Left renal cortex interstitium (tissue), 4 donors: Measurements from ENCODE around the gene GREB1. TPM values are rescaled to one million over a fixed set of nuclear protein-coding genes. Genes with fewer than 3 reads are reported as not detected.

Source experiments
- DNase-seq, 4 donors: peaks; one replicate each; pipeline ENCODE4 v3.0.0-alpha.2; 2013; ENCODE audit warnings: low read depth in 4 of 4, low spot score in 2 of 4, missing footprints in 1 of 4
- polyA plus RNA-seq, 4 donors: library from polyadenylated mRNA; unstranded; fragments of 120-200 nt; gene quantifications; one replicate each; pipeline ENCODE4 v1.2.1, GENCODE V29; 2013; ENCODE audit not compliant: insufficient read length in 4 of 4

The GREB1 gene, protein sequence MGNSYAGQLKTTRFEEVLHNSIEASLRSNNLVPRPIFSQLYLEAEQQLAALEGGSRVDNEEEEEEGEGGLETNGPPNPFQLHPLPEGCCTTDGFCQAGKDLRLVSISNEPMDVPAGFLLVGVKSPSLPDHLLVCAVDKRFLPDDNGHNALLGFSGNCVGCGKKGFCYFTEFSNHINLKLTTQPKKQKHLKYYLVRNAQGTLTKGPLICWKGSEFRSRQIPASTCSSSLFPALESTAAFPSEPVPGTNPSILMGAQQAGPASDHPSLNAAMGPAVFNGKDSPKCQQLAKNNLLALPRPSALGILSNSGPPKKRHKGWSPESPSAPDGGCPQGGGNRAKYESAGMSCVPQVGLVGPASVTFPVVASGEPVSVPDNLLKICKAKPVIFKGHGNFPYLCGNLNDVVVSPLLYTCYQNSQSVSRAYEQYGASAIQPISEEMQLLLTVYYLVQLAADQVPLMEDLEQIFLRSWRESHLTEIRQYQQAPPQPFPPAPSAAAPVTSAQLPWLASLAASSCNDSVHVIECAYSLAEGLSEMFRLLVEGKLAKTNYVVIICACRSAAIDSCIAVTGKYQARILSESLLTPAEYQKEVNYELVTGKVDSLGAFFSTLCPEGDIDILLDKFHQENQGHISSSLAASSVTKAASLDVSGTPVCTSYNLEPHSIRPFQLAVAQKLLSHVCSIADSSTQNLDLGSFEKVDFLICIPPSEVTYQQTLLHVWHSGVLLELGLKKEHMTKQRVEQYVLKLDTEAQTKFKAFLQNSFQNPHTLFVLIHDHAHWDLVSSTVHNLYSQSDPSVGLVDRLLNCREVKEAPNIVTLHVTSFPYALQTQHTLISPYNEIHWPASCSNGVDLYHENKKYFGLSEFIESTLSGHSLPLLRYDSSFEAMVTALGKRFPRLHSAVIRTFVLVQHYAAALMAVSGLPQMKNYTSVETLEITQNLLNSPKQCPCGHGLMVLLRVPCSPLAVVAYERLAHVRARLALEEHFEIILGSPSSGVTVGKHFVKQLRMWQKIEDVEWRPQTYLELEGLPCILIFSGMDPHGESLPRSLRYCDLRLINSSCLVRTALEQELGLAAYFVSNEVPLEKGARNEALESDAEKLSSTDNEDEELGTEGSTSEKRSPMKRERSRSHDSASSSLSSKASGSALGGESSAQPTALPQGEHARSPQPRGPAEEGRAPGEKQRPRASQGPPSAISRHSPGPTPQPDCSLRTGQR (N-terminal part only)
- polyA plus RNA-seq: 10 to 100 TPM in 3 of 4 donors, 1 to 10 TPM in 1; 9.2 to 19.7 (median 13.9) TPM

DNA sequence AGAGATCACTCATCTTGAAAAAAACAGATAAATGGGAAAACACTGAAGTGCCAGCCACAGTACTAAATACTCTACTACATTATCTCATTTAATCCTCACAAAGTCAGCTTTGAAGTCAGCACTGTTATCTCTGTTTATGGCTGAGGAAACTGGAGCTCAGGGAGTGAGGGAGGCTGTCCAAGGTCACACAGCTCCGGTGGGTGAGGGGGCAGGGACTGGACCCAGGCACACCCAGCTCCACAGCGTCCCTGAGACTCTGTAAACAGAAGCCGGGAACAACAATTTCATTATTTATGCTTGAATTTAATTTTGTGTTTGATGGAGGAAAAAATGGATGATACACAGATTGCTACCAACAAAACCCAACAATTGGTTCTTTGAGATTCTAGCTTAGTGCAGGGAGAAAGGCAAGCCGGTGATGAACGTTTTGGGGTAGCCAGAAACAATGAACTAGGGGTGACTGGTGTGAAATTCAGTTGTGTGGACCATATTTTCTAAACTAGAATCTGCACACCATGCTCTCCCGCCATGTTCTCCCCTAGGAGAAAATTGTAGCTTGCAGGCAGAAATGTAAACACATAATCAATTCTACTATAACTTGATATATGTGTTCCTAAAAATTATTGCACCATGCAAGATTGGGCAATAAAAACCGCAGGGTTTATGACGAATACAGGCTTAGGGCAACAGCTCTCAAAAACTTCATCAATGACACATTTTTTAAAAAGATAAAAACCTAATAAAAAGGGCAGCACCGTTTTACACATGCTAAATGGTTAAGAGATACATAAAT is at the start of gene GREB1:
TSS of gene GREB1 (plus strand) at position 768 of the 793 bp plus-strand sequence. CDS start 22,570 bp downstream, outside the sequence.
- no peak for DNase-seq

DNA sequence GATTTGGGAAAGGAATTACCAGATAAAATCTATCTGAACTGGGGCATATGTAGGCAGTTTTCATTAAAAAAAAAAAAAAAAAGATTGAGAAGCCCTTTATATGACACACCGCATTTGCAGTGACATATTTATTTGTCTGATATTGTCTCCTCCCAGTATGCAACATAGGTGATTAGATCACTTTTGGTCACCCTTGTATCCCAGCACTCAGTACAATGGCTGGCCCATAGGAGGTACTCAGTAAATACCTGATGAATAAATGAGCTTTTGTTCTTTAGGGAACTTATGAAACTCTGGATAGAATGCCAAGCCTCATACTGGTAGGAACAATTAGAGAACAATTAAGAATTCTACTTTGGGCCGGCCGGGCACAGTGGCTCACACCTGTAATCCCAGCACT is 45.0 kb upstream of the GREB1 start:
- no peak for DNase-seq

DNA sequence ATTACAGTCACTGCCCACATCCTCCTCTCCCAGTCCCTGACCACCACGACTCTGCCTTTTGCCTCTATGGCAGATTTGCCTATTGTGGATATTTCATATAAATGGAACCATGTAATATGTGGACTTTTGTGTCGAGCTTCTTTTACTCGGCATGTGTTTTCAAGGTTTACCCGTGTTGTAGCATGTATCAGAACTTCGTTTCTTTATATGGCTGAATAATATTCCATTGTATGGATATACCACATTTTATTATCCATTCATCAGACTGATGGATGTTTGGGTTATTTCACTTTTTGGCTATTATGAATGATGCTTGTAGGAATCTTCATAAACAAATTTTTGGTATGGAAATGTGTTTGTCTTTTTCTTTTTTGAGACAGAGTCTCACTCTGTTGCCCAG is 43.7 kb upstream of the GREB1 start:
- no peak for DNase-seq

DNA sequence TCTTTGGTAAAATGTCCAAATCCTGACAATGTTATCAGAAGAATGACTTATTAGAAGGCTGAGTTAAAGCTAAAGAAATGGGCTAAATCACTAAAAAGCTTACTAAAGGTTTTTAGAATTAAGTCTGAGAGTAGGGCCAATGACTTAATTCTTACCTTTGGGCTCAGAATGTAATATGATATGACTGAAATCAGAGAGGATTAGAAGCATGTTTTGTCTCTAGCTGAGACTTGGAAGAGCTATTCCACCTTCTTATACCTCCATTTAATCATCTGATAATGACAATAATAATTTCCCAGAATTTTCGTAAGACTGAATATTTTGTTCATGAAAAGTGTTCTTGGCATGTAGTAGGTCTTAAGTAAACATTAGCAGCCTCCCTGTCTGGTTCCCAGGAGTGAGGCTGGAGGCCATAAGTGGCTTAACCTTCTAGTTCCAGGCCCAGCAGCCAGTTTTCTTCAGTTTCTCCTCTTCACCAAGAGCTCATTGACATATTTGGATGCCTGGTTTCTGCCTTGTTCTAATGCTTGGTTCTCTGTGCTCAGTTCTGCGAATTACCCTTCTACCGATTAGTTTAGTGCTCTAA is 42.4 kb upstream of the GREB1 start:
- no peak for DNase-seq

DNA sequence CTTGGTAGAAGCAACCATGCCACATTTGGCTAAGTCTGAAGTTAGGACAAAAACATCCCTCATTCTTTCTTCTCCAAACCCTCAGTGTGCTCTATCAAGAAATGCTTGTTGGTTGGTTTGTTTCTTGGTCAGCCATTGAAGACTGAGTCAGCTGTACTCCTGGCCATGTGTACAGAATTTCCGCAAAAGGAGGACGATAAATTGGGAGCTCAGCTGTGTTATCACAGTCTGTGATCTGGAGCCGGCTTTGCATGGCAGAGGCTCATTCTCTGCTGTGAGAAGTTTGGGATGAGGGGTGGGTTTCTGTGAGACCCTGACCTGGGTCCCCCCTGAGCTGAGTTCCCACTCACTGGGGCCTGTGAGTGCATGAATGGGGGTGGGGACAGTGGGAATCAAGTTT is 41.6 kb upstream of the GREB1 start:
- no peak for DNase-seq

DNA sequence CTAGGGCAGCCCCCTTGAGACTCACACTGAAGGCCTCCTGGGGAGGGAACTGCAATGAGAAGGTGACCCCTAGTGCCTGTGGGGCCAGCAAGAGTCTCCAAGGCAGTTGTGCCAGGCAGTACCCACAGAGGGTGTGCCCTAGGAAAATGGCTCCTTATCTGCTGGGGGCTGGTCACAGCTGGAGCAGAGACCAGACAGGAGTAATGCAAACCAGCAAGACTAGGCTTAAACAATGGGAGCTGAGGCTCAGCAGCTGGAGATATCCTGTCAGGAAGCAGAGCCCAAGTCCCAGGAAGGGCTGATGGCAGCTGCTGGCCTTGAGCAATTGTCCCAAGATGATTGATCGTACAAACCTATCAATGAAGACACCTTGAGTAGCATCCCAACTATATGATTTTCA is 41.1 kb upstream of the GREB1 start:
- DNase-seq: no peak

DNA sequence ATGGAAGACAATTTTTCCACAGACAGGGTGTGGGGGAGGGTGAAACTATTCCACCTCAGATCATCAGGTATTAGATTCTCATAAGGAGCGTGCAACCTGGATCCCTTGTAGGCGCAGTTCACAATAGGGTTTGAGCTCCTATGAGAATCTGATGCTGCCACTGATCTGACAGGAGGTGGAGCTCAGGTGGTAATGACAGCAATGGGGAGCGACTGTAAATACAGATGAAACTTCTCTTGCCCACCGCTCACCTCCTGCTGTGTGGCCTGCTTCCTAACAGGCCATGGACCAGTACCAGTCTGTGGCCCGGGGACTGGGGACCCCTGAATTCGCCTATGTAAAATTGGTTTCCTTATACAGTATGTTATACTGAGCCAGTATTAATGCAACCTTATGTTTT is 40.6 kb upstream of the GREB1 start:
- no peak for DNase-seq

DNA sequence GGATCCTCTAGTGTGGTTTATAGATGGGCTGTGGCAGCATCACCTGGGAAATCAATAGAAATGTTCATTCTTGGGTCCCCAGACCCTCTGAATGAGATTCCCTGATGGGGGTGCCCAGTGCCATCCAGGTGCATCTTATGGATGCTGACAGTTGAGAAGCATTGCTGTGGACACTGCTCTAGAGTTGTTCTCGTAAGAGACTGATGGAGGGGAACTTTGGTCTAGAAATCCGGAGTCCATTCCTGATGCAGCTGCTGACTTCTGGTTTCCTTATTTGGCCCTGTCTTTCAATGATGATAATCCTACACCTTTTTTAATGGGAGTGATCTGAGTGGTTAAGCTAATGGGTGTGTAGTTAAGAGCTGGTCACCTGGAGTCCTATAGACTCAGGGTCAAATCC is 39.5 kb upstream of the GREB1 start:
- DNase-seq: no peak

DNA sequence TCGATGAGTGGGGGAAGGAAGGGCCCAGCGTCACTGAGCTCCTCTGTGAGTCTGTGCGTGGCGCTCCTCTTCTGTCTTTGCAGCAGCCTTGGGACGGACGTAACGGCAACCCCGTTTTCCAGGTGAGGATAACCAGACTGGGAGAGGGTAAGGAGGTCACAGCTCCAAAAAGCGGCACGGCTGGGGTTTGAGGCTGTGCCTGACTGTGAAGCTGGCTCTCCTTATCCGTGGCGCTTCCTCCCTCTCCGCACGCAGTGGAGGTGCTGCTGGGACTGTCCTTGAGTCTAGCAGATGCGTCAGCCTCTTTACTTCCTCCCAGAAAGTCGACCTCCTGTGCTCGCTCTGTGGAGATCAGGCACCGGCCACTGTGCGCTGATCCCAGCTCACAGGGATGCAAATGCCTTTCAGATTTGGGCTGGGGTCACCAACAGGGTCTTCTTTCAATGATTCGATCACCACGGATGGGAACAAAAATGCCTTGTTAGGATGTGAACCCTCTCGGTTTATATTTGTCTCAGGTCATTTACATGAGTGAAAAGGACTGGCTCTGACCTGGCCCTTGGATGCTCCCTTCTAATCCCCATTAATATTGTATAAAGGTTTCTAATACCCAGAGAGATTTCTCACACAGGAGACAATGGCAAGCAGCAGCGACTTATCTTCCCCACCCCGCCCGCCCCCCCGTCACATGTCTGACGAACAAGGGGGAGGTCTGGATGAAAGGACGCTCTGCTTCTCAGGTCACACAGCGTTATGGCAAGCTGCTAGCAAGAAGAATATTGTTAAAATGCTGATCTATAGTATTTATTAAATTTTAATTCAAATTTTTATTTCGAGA is 37.8 kb upstream of the GREB1 start:
- DNase-seq: no peak

DNA sequence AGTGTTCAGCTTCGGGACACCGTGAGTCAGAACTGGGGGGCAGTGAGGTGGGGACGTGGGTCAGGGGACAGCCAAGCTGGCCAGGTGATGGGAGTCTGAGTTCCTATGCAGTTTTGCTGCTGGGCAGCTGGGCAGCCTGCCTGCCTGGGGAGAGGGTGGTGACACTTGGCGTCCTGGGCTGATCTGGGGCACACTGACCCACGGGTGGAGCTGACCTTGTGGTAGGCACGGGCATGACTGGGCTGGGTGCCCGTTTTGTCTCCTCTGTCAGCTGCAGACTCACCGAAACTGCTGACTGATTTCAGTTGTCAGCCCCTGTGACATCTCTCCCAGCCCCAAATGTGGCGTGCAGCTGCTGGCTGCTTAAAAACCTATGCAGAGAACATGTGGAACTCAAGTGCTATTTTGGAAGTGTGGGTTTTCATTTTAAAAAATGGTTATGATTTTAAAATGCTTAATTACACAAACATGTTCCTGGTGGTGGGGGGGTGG is 35.3 kb upstream of the GREB1 start:
- no peak for DNase-seq

DNA sequence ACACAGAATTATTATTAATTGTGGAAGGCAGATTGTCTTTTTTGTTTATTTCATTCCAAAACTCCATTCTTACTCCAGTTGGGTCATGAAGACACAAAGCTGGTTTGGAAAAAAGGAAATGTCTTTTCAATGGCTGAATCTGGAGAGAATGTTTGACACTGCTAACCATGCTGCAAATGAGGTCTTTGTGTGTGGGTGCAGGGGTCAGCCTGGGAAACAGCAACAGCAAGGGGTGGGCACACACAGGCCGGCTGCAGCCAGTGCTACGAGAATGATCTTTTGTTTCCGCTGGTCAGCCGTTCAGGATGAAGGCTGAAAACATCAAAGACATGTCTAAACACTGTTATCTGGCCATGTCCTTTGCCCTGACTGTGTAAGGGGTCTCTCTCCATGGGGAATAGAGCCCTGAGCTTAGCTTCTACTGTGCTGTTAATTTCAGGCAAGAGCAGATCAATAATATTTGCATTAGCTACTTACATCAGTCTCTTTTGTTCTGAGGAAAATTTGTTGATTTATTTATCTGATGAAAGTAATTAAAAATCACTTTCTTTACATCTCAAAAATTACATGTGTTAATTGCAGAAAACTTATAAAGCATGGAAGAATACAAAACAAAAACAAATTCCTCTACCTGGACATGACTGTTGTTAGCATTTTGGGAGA is 34.6 kb upstream of the GREB1 start:
- no peak for DNase-seq

DNA sequence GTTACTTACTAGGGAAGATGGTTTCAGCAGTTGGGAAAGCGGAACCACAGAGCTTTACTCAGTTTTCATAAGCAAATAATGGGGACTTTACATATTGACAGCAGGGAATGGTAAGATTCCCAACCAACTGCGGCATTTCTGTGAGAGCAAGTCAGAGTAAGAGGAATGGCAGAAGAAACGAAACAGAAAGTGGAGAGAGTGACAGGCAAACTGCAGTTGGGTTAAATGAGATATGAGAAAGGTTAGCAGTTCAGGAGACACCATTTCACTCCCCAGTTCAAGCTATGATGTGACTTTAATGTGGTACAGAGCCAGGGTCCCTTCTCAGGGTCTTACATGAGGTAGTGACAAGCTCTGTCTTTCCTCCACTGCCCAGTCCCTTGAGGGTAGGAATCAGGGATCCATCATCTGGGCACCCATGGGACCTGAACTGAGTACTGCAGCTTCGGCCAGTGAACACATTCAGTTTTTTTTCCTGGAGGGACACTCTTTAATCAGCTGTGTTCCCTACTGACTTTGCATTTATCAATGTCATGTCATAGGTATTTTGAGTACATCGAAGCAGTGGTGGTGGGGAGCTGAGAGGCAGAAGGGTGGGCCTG is 33.0 kb upstream of the GREB1 start:
- no peak for DNase-seq

DNA sequence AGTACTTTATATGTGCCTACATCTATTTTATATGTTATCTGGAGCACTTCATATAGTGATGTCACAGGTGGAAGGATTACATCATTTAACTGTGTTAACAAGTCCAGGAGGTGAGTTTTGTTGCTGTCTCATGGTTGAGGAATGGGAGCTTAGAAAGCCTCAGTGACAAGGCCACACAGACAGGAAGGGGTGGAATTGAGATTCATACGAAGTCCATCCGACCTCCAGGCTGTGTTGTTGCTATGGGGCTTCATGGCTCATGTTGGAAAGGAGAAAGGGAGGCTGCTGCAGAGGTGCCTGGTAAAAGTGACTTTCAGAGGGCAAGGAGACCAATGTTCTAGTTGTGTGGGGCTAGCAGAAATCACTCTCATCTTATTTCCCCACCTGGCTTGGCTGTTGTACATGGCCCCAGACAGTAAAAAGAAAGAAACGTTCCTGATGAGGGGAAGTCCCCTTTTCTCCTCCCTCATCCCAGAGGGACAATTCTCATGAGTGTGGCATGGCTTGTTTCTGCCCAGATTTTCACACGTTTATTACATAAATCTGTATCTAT is 31.0 kb upstream of the GREB1 start:
- DNase-seq: no peak

DNA sequence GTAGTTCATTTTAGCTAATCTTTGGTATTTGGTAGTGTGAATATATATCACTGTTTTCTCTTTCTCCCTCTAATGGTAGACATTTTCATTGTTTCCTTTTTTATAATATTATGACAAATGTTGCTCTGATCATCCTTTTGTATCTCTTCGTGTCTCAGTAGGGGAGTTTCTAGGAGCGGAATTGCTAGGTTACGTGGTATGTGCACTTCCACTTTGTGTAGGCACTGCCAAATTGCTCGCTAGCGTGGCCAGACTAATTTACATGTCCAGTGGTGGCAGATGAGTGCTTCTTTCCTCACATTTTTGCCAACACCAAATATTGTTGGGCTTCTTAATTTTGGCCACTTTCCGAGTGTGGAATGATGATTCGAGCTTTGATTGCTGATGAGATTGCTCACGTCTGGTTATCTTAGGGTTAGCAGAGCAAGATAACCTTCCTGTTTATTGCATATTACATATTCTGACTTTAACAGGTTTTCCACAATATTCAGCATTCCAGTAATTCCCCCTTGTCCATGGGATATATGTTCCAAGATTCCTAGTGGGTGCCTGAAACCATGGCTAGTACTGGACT is 30.4 kb upstream of the GREB1 start:
- DNase-seq: no peak

DNA sequence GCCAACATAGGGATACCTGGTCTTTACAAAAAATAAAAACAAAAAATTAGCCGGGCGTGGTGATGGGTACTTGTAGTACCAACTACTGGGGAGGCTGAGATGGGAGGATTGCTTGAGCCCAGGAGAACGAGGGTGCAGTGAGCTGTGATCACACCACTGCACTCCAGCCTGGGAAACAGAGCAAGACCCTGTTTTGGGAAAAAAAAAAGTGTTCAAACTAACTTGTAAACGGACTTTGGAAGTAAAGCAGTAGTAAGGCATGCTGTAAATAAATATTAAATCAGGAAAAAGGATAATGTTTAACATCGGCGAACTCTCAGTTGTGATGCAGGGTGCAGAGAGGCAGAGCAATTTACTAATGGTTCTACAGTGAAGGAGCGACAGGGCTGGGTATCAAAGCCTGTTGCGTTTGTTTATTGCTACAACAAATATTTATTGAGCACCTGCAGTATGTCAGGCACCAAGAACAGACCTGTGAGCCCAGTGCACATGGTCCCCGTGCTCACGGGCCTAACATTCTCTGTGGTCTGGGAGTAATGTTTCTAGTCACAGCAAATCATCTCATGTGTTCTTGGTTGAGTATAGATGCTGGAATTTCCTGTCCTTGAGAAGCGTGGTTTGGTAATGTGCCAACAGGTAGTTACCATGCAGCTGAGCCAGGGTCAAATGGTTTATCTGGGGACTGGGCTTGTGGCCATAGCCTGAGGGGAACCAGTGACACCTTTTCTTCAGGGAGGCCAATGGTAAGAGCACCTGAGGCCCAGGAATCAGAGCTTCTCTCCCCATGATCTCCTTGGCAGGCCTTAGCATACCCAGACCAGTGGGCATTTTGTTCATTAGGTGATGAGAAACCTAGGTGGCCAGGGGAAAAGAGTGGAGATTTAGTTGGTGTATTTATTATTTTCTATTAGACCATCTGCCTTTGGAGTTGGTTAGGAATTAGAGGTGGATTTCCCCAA is 27.9 kb upstream of the GREB1 start:
- DNase-seq: no peak

DNA sequence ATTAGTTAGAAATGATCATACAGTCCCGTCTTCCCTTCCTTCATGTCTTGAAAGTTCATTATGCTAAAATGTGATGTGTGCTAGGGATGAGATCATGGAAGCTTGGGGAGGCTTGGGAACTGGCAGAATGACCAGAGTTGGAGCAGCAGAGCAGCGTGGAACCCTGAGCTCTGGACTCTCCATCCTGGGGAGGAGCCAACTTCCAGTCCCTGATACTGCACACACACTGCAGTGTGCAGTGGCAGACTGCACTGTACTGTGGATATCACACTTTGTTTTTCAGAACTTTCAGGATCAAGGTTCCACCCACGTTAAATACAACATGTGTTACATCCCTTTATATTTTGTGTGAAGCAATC is 27.3 kb upstream of the GREB1 start:
- DNase-seq: no peak
